NCI-H2227 (cell line): ENCODE data around the gene NBEAL2.
"Not testable (repeated sequence)": the region's sequence is repeated elsewhere in the genome, so short reads cannot be mapped to it uniquely, and the experiment has no call there.

Source experiments
- DNase-seq: peaks from one replicate; lab custom pipeline; 2025; ENCODE audit not compliant: unreplicated experiment; lab: John Stamatoyannopoulos, UW

NBEAL2 gene

DNA sequence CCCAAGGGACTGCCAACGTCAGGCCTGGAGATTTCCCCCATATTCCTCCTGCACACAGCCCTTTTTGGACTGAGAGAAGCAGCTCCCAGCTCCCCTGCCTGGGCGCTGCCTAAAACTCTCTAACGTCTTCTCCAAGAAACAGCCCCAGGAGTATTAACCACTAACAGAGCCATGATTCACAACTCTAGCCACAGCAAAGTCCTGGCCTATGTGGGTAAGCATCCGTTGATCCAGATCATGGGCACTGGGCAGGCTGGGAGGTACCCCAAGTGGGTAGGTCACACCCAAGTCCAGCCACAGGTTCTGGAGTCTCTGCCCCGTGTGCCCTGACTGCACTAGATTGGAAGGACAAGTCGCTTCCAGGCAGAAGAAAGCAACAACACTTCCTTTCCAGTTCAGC, 31.9 kb downstream of the NBEAL2 start:
- DNase-seq = no peak

DNA sequence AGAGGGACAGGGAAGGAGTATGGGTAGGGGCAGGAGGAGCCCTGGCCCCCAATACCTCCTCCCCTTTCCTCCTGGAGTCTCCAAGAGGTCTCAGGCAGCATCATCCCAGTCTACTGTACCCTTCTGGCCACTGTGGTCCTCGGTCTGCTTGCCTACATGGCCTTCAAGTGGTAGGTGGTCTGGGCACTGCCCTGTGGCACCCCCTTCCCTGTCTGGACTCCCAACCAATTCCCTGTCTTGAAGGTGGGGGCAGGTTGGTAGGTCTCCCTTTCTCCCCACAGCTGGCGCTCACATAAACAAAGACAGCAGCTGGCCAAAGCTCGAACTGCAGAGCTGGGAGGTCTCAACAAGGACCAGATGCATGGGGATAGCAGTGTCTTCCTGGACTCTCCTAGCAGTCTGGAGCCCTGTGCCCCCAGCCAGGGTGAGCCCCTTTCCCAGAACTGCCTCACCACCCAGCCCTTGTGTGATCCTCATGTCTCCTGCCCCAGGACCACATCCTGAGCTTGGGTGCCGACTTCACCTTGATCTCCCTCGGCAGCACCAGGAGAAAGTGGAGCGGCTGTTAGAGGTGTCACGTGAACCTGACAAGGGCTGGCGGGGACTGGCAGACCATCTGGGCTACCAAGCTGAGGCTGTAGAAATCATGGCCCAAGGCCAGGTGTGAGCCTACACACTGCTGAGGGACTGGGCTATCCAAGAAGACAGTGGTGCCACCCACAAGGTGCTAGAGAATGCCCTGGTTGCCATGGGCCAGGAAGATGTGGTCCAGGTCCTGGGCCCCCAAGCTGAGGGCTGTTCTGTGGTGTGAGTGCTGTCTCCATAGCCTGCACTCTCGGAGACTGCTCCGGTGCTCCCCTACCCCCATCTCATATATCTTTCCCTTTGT, 33.1 kb downstream of the NBEAL2 start:
- no peak for DNase-seq

DNA sequence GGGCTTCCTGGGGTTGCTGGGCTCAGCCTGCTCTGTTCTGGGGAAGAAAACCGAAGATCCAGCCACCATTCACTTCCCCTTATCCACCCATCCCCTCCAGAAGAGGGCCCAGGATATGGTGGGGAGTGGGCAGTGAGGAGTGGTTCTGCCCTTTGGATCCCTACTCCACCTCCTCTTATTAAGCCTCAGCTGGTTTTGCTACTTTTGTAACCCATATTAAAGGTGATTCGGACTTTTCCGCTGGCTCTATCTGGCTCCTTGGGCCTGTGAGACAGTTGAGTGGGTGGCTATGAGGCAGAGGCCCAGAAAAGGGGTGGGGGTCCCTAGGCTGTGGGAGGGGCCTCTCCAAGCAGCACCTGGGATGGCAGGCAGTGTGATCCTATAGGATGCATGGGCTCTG, 33.8 kb downstream of the NBEAL2 start:
- DNase-seq = no peak

DNA sequence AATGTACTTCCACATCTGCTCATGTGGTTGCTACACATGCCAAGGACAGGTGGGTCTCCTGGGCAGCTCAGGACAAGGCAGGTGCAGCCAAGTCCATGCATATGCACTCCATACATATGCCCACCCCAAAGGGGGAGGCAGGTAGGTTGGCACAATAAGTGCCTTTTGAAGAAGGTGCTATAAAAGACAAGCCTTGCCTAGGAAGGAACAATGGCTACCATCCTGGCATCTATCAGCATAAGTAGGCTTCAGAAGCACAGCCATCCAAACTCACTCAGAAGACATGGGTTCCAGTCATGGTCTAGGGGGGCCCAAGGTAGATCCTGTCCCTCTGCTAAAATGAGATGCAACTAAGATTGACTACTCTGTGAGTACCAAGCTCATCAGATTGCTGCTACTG, 34.6 kb downstream of the NBEAL2 start:
- no peak for DNase-seq

DNA sequence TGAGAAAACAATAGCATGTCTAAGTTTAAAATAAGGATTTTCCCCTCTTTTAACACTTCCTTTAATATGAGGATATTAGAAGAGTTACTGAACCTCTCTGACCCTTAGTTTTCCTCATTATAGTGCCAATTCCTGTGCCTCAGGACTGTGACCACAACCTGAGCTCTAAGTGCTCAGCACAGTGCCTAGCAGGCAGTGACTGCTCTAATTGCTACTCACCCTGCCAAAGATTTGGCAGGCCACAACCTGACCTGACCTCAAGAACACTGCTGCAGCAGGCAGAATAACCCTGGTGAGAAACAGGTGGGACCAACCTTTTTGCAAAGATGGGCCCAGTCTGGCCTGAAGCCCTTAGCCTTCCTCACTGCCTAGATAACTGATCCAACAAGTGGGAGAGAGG, 35.7 kb downstream of the NBEAL2 start:
- no peak for DNase-seq

DNA sequence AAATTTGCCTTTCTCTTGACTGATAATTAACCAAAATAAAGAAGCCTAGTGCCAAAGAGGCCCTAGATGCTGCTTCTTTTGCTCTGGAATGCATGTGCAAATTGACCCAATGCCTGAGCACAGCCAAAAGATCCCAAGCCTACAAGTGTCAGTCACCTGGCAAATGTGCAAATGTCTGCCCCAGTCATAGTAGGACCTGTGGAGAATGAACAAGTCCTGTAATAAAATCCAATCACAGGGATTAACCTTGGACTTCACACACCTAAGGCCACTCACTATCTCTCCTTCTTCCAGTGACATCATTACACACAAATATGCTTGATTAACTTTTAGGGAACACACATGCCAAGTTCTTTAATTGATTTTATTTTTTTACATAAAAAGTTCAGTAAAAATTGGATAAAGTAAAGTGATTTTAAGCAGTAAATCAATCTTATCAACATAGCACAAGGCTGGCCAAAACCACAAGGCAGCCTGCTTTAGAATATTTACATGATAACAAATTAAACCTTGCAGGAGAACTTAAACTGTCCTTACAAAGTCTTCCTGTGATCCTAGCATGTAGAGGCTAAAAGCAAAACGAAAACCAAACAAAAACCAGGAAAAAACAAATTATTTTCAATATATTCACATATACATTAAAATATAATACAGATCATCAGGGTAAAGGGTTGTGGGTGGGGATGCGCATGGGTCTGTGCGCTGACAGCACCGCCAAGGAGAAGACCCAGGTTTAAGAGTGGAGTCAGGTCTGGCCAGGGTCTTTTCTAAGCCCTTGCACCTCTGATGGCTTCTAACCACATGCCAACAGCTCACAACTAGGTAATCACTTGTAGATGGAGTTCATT, 36.8 kb downstream of the NBEAL2 start:
- DNase-seq = no peak

DNA sequence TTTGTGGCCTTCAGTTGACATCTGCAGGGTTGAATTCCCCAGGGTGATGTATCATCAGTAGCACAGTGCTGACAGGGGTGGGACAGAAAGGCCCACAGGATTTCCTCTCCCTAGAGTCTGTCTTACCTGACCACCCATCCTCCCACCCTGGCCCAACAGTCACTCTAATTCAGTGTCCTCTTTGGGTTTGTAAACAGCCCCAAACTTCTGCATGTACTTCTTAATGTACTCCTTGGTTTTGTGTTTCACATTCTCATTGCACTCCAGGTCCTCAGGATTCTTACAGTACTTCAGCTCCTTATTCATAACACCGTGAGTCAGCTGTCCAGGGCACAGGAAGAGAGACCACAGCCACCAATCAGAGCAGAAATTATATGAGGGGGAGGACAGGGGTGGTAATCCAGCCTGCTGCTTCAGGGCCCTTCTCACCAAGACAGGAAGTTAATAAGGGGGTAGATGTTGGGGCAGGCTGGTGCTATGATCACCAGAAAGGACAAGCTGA, 37.5 kb downstream of the NBEAL2 start:
- DNase-seq = no peak

DNA sequence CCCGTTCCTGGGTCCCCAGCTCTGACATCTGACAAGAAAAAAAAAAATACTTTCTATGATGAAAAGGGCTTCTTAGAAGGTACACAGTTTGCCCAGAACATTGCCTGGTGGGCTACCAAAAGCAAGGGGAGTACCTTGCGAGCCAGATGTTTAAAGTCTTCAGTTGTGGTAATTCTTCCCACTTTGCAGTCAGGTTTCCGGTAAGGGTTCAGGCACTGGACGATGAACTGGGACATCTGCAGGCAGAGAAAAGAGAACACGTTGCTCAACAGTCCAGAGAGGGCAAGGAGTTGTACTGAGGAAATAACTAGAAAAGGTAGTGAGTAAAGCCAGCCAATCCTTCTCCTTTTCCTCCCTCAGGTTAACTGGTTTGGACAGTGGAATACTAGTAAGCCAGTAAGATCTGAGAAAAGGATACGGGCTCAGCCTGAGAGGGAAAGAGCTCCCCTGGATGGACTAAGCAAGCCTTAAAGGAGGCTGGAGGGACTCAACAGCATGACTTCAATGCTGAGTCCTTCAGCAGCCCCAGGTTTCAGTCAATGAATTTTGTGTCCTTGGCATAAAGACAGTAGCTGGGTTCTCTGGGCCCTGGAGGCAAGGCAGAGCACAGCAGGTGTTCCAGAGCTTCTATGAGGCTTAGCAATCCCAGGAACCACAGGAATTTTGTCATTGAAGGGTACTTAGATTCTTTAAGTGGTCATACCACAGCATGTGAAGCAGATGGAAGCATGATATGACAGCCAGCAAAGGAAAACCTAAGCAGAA, 38.2 kb downstream of the NBEAL2 start:
- no peak for DNase-seq

DNA sequence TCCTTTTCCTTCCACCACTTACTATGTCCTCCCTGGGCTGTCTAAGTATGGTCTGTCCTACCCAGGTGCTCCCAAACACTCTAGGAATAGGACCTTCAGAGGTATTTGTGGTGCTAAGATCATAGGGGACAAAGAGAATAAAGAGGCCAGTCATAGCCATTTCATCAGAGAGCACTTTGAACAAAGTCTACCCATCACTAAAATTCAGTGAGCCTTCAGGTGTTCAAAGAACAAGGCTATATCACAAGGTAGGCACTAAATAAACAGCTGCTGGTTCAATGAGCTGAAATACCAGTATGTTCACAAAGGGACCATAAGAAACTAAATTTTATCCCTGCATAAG, 38.8 kb downstream of the NBEAL2 start:
- DNase-seq = no peak

DNA sequence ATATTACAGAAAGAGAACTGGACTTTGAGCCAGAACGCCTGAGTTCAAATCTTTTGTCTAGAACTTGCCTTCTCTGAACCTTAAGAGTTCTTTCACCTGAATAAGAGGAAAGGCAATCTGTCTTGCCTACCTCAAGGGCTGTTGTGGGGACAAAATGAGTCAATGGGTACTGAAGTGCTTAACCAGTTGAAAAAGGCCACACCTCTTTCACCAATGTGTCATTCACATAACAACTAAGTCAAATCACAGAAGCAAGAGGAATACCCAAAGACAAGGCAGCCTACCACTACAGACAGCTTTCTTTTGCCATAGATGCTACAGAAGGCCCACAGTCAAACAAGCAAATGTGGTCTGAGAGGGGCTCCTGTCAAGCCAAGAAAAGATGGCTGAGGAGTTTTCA, 39.7 kb downstream of the NBEAL2 start:
- DNase-seq = no peak

DNA sequence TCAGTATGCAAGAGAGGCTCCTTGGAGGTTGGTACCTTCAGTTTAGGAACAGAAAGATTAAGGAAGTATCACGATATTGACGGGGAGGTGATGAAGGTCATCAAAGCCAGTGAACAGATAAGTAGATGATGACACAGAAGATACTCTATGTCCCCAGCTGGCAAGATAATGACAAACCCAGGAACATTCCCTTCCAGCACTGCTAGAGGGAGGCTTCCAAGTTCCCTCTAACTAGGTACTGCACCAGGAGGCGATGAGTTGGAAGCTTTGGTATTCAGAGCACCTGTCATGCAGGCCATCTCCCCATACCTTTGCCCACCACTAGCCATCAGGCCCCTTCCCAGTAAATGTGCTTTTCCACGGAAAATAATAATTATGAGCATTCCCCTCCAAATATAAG, 40.8 kb downstream of the NBEAL2 start:
- DNase-seq = no peak

DNA sequence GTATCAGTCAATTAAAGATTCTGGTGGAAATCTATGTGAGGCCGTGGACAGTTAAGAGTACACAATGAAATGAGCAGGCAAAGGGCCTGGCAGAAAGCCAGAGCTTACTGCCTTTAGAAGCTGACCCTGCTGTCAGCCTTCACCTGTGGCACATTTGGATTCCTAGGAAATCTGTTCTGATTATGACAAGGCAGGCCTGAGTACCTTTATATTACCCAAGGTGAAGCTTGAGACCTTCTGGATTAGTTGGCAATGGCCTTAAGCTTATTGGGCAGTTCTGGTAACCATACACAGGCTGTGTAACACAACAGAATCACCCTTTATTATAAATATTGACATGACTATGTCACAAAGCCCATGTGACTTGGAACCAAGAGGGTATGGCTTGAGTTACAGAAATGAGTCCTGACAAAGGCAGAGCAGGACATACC, 43.2 kb downstream of the NBEAL2 start:
- peak; percentile 15 for DNase-seq

DNA sequence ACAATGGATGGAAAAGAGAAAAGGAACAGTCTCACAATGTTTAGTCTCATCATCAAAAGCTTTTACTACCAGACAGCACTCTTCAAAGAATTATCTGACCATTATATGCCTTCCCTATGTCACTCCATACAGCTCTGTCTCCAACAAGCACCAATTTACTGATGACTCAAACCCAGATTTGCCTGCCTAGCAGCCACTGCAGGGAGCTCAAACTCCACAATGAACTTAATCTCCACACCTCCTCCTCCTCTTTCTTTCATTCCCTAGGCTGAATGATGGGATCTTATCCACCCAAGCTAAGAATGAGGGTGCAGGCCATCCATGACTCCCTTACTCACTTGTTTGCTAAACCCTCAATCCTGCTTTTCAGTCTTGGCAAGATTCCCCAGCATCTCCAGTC, 45.5 kb downstream of the NBEAL2 start:
- DNase-seq = peak; percentile 31

DNA sequence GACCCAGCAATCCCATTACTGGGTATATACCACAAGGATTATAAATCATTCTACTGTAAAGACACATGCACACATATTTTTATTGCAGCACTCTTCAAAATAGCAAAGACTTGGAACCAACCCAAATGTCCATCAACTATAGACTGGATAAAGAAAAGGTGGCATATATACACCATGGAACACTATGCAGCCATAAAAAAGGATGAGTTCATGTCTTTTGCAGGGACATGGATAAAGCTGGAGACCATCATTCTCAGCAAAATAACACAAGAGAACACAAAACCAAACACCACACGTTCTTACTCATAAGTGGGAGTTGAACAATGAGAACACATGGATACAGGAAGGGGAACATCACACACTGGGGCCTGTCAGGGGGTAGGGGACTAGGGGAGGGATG, 47.0 kb downstream of the NBEAL2 start:
- not testable (repeated sequence) for DNase-seq

DNA sequence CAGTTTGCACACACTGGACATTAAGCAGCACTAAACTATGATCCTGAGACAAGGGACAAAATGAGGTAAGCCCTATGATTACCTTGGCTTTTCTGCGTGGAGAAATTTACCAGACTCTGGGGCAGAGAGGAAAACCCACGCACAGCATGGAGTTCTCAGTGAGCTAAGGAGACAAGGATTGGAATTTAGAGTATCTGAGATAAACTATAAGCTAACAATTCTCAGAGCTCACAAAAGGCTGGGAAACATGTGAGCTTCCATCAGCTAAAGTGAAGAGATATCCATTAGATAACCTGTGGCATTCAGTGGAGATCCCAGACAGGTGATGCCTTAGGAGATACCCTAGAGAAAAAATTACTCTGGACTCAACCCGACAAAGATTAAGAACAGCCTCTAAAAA, 48.7 kb downstream of the NBEAL2 start:
- DNase-seq = no peak

DNA sequence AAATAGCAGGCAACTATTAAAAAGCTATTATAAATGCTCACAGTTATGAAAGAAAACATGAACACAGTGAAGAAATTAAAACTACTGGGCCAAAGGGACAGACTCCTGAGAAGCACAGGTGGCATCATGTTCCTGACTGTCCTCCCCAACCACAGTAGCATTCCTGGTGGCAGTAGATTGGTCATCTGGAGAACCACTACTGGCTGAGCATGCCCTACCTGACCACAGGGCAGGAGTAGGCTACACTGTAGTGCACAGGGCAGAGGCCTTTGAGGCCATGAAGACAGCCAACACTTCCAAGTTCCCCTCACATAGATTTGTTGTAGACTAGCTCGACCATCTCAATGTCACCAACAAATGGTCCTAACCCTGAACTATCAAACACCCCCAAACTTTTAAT, 49.2 kb downstream of the NBEAL2 start:
- DNase-seq = no peak

DNA sequence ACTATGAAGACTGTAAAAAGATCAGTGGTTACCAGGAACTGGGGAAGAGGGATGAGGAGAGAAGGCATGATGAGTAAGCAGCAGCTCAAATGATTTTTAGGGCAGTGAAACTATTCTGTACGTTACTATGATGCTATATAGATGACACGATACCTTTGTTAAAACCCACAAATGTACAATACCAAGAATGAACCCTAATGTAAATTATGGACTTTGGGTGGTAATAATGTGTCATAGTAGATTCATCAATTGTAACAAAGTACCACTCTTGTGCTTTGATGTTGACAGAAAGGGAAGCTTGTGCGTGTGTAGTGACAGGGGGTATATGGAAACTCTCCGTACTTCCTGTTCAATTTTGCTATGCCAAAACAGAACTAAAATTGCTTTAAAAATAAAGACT, 51.6 kb downstream of the NBEAL2 start:
- not testable (repeated sequence) for DNase-seq

DNA sequence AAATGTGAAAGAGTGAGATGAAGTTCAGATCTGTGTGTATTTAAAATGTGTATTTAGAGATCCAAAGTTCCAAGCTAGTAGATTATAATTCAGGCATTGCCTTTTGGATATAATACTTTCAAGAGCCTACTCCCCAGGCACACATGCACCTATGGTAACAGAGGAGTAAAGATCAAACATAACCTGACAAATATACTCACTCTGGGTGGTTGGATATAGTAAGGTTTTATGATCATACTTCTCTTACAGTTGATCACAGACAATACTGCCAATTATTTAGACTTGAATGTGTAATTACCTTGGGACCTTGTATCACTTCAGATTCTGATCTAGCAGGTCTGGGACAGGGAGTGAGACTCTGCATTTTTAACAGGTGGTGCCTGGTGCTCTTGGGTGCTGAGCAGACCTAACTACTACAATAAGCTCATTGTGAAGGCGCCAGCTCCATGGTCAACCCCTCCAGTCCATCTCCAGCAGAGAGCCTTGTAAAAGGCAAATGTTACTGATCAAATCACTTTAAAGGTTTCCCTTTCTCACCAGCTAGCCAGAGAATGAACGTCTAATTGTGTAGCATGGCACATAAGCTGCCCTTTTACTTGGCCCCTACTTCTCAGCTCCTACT, 55.5 kb downstream of the NBEAL2 start:
- no peak for DNase-seq

DNA sequence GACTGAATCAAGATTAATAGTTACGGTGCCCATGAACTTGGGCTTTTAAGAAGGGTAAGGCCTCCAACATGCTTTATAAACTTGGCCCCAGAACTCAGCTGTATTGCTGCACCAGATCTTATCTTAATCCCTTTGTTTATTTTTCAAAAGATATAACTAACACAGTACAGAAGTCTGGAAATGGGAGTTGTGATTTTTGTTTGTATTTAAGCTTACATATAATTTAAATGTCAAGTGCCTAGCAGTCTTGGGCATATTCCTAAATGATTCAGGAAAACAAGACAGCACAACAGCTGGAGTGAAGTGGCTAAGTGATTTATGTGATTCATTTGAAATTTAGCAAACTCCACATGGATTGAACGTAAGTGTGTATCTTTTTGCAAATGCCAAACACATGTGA, 56.2 kb downstream of the NBEAL2 start:
- no peak for DNase-seq

DNA sequence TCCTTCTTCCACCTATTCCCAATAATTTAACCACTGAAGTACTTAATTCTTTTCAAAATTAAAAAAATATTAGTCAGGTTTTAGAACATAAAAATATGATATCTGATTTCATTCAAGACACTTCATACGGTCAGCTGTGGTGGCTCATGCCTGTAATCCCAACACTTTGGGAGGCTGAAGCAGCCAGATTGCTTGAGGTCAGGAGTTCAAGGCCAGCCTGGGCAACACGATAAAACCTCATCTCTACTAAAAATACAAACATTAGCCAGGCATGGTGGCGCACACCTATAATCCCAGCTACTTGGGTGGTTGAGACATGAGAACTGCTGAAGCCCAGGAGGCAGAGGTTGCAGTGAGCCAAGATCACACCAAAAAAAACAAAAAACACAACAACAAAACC, 56.7 kb downstream of the NBEAL2 start:
- DNase-seq = no peak

DNA sequence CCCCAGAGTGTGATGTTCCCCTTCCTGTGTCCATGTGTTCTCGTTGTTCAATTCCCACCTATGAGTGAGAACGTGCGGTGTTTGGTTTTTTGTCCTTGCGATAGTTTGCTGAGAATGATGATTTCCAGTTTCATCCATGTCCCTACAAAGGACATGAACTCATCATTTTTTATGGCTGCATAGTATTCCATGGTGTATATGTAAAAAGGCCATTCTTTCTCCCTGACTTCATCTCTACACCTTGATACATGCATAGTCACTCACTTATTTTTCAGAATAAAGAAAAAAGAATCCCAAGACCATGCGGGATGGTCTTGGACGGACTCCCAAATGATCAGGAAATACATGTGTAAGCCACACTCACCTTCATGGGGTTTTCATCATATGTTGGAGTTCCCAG, 57.8 kb downstream of the NBEAL2 start:
- DNase-seq = not testable (repeated sequence)
